NCI-H526 treated with DMSO at 0.1 percent for 48 hours (cell line): ENCODE data around the gene SPTBN2.

Experiments
- DNase-seq: peaks from one replicate; lab custom pipeline; 2025; lab: John Stamatoyannopoulos, UW

The SPTBN2 gene

GRCh38 chr11:66728693-66729385 is at the start of gene SPTBN2:
Gene SPTBN2, minus strand, starts transcription at chr11:66729216. Its CDS starts 7,976 bp downstream, at chr11:66721240.
- DNase-seq: peak; percentile 32

GRCh38 chr11:66768818-66769217 is 39.8 kb upstream of the SPTBN2 start:
- no peak for DNase-seq

- no peak for DNase-seq
Measured at GRCh38 chr11:66768088-66768521, 39.1 kb upstream of the SPTBN2 start.

- DNase-seq: no peak
Measured at GRCh38 chr11:66767666-66768065, 38.6 kb upstream of the SPTBN2 start.

GRCh38 chr11:66766681-66767080 is 37.7 kb upstream of the SPTBN2 start:
- no peak for DNase-seq

GRCh38 chr11:66762088-66762487 is 33.1 kb upstream of the SPTBN2 start:
- no peak for DNase-seq

GRCh38 chr11:66752148-66752547 is 23.1 kb upstream of the SPTBN2 start:
- no peak for DNase-seq

- DNase-seq: peak; percentile 17
Measured at GRCh38 chr11:66749091-66749490, 20.1 kb upstream of the SPTBN2 start.

GRCh38 chr11:66747480-66747879 is 18.5 kb upstream of the SPTBN2 start:
- no peak for DNase-seq

GRCh38 chr11:66745356-66746235 is 16.6 kb upstream of the SPTBN2 start:
- DNase-seq: peak; percentile 55

- peak; percentile 80 for DNase-seq
Measured at GRCh38 chr11:66744485-66745355, 15.7 kb upstream of the SPTBN2 start.

GRCh38 chr11:66743271-66743968 is 14.4 kb upstream of the SPTBN2 start:
- DNase-seq: no peak

- no peak for DNase-seq
Measured at GRCh38 chr11:66741153-66741552, 12.1 kb upstream of the SPTBN2 start.

- DNase-seq: no peak
Measured at GRCh38 chr11:66739983-66740382, 11.0 kb upstream of the SPTBN2 start.

- no peak for DNase-seq
Measured at GRCh38 chr11:66734215-66734614, 5.2 kb upstream of the SPTBN2 start.

GRCh38 chr11:66729447-66729846 is 431 bp upstream of the SPTBN2 start:
- no peak for DNase-seq

- no peak for DNase-seq
Measured at GRCh38 chr11:66728038-66728692, 851 bp downstream of the SPTBN2 start.

GRCh38 chr11:66727282-66728037 is 1.6 kb downstream of the SPTBN2 start:
- DNase-seq: peak; percentile 24

GRCh38 chr11:66725647-66726046 is 3.4 kb downstream of the SPTBN2 start:
- DNase-seq: no peak

- DNase-seq: no peak
Measured at GRCh38 chr11:66725114-66725513, 3.9 kb downstream of the SPTBN2 start.
